ENCODE data around the gene SAMD8.
"Not testable (repeated sequence)": the region's sequence is repeated elsewhere in the genome, so short reads cannot be mapped to it uniquely, and the experiment has no call there.

The SAMD8 gene

DNA sequence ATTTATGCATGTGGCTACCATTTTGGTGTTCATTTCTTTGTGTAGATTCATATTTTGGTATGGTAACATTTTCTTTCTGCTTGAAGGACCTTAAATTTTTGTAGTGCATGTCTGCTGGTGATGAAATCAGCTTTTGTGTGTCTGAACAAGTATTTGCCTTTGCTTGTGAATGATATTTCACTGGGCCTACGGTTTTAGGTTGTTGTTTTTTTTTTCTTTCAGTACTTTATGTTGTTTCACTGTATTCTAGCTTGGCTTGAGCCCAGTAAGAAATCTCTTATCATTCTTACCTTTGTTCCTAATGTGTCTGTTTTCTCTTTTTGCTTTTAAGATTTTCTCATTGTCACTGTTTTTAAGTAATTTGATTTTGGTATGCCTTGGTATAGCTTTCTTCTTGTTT lies 31.9 kb downstream of the SAMD8 start:
- no peak for DNase-seq

DNA sequence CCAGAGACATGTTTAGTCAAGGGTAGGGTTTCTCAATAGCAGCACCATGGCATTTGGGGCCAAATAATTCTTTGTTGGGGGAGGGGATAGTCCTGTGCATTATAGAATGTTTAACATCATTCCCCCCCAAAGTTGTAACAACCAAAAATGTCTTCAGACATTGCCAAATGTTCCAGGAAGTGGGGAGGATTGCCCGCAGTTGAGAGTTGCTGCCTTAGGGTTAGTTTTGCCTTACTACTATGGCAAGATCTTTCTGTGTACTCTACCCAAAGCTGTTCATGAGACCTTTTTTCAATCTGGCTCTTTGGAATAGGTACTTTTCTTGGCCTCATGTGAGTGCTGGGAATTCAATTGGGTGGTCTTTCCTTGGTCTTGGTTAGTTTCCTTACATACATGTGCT lies 34.1 kb downstream of the SAMD8 start:
- no peak for DNase-seq

DNA sequence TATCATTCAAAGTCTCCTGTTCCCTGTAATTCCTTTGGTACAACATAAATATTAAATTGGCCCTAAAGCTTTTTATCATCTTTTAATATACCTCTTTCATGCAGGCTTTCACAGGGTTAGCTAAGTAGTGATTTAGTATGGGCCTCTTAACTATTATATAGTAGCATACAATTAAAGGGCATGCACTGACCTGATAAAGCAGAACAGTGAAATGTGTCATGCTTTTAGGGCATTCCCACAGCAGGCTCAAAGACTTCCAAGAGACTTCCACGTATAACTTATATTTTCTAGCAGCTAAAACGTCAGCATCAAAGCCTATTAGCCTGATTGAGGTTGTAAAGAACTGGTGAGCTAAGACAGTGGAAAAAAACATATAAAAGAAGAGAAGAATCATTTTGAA lies 35.3 kb downstream of the SAMD8 start:
- DNase-seq = no peak

DNA sequence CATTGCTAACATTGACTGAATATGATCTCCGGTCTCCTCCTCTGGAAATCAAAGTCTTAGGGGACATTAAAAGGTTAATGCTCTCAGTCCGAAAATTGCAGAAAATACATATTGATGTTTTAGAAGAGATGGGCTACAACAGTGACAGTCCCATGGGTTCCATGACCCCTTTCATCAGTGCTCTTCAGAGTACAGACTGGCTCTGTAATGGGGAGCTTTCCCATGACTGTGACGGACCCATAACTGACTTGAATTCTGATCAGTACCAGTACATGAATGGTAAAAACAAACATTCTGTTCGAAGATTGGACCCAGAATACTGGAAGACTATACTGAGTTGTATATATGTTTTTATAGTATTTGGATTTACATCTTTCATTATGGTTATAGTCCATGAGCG lies 39.2 kb downstream of the SAMD8 start:
- DNase-seq = no peak

DNA sequence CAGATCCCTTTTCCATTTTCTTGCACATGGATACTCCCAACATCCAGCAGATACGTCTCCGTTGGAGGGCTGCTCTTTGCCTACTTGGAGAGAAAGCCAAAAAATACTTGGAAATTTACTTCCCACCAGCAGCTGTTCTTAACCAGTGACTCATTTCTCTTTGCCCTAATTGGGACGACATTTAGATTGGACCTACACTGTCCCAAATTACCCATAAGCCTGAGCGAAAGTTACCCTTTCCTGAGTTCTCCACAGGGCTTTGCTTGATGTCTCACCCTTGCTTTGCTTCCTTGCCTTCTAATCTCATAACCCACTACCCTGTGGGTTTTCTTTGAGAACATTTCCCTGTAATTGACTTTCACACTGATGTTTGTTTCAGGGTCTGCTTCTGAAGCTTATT lies 48.1 kb downstream of the SAMD8 start:
- DNase-seq = no peak

DNA sequence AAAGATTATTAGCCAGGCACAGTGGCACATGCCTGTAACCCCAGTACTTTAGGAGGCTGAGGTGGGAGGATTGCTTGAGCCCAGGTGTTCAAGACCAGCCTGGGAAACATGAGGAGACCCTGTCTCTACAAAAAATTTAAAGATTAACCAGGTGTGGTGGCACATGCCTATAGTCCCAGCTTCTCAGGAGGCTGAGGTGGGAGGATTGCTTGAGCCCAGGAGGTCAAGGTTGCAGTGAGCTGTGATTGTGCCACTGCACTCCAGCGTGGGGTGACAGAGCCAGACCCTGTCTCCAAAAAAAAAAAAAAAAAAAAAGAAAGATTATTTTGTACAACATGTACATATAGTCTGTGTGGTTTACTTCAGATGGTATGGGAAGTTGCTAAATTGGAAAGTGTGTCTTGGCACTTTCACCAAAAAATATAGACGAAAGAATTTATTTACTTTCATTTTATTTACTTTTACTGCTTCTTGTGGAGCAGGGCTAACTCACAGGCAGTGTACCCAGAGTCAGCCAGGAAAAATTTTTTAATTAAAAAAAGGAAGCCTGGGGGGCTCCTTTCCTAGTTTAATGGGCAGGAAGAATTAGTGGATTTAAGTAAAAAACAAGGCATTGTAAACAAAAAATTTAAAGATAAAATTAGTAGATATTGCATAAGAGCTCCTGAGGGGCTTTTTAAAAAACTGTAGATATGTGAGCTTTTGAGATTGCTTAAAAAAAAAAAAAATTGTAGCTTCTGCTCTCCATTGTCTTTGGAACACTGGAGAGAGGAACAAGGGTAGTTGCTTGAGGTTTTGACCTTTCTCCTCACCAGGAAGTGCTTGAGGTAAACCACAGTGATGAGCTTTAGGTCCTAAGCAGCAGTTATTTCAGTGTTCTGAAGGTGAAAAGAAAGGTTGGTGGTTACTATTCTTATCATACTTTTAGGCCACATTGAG lies 54.5 kb downstream of the SAMD8 start:
- no peak for DNase-seq

DNA sequence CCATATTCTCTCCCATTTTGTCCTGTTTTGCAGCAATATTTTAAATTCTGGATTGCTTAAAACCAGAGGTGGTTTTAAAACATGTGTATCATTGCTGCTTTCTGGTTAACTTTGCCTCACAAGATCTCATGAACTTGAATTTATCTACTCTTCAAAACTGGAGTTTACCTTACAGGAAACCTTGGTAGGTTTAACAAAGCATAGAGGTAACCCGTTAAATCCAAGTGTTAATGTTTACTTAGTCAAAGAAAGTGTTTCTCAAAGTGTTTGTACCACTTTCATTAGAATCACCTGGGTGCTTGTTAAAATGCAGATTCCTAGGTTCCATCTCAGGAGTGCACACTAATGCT lies 55.1 kb downstream of the SAMD8 start:
- DNase-seq = no peak

DNA sequence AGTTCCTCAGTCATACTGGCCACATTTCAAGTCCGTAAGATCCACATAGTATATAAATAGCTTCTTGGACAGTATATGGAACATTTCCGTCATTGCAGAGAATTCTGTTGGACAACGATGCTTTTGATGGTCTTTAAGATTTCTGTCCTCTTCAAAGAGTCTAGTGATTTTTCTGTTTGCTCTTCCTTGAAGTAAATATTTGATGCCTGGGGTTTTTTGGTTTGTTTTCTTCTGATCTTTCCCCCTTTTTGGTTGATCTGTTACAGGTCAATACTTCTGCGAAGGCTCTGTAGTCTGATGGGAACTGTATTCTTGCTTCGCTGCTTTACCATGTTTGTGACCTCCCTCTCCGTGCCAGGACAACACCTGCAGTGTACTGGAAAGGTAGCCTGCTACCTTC lies 56.8 kb downstream of the SAMD8 start:
- DNase-seq = no peak

DNA sequence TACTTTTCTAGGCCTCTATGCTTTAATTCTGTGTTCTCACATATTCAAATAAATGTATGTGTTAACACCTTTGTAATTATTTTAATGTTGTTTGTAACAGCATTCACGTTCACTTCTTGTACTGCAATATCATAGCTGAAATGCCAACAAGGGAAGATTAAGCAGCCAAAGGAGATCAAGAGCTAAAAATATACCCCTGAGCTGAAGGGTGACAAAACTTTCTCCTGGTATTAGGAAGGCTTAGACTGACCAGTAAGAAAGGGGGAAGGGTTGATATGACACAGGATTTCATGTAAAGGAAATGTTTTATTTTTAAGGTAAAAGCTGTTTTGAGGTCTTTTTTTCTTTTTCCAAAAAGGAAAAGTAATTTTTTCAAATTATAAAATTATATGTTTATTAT lies 58.8 kb downstream of the SAMD8 start:
- DNase-seq = no peak

DNA sequence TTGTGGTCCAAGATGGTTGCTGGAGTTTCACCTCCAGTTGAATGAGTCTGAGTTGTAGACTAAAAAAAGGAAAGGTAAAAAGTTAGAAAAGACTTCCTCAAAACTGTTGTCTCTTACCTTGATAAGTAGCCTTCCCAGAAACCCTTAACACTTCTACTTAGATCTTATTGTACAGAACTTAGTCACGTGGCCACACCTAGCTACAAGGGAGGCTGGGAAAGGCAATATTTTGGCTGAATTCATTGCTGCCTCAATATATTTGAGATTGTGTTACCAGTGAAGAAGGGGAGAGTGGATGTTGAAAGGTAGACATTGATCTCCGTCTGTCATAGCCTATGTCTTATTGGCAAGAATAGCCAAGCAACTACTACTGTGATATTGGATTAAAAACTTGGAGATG lies 63.6 kb downstream of the SAMD8 start:
- DNase-seq = no peak

DNA sequence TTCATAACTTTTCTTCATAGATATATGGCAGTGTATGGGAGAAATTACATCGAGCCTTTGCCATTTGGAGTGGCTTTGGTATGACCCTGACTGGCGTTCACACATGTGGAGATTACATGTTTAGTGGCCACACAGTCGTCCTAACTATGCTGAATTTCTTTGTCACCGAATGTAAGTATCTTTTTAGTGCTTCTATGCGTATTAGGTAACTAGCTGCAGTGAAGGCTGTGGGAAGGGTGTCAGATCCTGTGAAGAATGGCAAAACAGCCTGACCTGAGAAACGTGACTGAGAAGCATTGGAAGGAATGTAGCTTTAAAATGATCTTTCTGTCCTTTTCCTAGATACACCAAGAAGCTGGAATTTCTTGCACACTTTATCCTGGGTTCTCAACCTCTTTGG lies 64.6 kb downstream of the SAMD8 start:
- DNase-seq = no peak

DNA sequence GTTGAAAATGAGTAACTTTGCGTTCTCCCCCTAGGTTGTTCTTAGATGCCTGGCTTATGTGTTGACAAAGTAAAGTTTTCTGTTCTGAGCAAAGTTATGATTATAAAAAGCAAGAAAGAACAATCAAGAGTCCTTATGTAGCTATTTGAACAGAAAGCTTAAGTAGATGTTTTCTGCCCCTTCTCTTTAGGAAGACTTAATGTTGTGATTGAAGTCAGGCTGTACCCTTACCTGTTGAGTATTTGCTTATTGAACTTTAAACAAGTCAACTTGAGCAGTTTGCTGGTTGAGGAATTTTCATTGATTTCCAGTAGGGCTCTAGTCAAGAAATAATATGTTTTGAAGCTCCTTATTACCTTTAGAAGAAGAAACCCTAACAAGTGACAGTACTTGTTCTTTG lies 65.3 kb downstream of the SAMD8 start:
- DNase-seq = no peak

DNA sequence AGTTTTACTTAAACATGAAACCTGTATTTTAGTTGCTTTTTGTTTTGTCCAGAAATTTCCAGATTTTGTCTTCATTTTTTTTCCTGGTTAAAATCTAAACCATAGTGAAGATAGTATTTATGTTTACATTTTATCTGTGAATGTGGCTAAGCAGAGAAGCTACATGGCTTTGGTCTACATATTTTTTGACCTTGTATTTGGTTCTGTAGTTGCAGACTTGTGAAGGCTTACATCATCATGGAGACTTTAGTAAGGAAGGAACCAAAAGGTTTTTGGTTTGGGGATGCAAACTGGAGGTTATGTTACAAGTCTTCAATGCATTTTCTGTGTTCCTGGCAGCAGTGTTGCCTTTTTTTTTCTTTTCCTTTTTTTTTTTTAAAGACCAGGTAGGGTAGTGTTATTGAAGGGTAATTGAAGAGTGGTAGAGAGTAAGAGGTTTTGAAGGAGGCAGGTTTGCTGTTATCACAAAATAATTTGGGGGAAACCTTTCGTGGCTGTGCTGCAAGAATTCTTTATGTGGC lies 68.3 kb downstream of the SAMD8 start:
- no peak for DNase-seq

DNA sequence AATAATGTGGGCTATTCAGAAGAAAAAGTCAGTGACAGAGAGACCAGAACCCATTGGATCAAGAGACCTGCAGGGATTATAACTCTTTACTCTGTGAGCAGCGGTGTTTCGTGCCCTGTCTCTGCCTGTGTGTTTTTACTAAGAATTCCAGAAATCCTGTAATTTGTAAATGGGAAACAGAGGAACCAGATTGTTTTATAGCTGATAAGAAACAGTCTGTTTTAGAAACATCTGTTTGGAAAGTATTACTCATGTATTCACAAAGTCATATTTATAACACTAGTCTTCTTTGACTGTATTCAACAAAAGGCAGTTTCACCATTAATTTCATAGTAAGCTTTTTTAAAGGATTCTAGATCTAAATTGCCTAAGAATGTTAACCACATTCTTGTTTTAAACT lies 69.1 kb downstream of the SAMD8 start:
- DNase-seq = no peak

DNA sequence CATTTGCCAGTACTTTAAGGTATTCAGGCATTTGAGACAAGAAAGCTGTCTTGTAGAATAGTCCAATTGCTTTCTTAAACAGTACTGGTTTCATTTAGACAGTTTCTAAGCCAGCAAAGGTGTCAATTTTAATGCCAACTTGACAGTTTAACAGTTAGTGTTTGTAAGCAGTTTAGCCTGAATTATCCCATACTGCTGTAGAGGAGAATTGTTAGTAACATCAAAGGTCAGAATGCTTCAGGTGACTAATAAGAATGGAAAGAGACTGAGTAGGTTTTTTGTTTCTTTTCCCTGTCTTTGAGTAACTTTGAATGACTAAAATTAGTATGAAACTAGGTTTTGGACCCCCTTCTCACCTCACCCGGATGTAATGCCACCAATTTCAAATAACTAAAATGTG lies 69.6 kb downstream of the SAMD8 start:
- DNase-seq = no peak

DNA sequence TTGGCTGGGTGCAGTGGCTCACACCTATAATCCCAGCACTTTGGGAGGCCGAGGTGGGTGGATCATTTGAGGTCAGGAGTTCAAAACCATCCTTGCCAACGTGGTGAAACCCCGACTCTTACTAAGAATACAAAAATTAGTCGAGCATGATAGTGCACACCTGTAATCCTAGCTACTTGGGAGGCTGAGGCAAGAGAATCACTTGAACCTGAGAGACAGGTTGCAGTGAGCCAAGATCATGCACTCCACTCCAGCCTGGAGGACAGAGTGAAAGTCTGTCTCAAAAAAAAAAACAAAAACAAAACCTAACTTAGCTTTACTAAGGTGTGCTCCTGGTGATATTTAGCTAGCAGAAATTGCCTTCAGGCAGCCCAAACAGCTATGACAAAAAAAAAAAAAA lies 74.9 kb downstream of the SAMD8 start:
- DNase-seq = no peak

DNA sequence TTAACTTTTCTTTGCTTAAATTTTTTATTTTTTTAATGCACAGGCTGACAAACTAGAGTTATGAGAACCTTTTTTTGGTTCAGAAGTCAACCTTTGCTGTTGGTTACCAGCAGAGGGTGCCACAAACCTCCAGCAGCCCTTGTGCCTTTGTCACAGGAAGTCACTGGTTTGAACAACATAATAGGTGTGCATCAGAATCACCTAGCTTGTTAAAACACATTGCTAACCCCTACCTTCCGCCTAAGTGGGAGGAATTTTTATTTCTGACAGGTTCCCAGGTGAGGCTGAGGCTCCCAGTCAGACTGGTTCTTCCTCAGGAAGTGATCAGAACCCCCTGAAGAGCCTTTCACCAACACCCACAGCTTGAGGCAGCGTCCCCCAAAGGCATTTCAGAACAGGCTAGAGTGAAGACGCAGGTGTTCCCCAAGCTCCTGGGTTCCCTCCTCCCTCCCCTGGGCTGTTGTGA lies 76.5 kb downstream of the SAMD8 start:
- DNase-seq = no peak

DNA sequence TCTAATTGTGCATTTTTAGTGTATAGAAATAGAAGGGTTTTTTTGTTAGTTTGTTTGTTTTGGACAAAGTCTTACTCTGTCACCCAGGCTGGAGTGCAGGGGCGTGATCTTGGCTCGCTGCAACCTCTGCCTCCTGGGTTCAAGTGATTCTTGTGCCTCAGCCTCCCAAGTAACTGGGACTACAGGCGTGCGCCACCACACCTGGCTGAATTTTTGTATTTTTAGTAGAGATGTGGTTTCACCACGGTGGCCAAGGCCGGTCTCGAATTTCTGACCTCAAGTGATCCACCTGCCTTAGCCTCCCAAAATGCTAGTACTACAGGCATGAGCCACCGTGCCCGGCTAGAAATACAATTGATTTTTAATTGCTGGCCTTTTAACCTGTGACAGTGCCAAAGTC lies 77.1 kb downstream of the SAMD8 start:
- DNase-seq = not testable (repeated sequence)

DNA sequence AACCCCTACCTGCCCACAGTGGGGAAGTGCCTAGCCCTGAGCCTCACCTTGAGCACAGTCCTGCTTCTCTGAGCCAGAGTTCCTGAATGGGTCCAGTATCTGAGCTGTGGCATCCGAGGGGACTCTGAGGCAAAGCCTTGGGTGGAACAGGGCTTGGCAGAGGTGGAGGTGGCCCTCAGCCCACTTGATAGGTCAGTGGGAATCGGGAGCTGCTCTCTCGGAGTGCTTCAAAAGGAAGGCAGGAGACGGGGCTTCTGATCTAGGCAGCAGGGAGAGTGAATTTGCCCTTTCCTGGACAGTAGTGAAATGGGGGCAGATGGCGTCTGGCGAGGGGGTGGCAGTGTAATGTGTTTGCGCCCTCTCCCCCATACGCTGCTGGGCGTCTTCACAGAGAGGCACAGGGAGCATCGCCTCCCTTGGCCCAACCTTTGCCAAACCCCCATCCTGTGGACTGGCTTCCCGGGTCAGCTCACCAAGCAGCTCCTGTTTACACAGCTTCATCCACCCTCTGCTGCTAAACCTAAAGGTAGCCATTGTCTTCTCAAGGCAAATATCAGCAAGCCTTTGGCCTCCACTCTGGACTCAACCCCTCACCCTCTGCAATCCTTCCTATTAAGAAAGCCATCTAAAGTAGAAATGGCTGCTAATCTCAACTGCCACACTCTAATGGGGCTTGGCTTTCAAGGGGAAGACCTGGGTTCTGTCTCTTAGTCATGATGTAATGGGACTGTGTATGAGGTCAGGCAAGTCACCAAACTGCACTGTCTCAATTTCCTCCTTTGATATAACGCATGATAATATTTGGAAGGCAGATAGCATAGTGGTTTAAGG lies 78.0 kb downstream of the SAMD8 start:
- DNase-seq = no peak

DNA sequence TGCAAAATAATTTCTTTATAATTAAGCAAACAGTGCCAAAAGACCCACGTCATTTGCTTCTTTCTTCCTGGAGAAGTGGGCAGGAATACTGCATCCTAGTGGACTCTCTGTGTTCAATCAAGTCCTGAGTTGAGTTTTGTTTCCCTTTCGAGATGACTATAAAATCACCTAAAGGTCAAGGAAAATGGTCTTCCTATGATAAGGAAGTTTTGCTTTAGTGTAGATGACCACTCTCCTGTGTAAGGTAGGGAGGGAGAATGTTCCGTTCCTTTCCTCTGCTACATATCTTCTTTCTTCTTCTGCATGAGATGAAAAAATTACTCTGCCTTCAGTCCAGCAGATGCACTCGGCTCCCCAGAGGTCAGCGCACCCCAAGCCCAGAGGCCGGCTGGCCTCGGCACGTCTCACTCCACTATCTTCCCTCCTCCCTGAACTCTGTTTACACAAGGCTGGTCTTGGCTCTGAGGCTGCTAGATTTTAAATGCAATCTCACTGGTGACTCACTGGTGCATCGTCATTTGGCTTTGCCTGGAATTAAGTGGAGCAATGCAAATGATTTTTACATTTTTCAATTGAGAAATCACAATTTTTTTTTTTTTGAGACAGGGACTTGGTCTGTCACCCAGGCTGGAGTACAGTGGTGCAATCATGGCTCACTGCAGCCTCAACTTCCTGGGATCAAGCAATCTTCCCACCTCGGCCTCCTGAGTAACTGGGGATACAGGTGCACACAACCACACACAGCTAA lies 80.5 kb downstream of the SAMD8 start:
- no peak for DNase-seq

DNA sequence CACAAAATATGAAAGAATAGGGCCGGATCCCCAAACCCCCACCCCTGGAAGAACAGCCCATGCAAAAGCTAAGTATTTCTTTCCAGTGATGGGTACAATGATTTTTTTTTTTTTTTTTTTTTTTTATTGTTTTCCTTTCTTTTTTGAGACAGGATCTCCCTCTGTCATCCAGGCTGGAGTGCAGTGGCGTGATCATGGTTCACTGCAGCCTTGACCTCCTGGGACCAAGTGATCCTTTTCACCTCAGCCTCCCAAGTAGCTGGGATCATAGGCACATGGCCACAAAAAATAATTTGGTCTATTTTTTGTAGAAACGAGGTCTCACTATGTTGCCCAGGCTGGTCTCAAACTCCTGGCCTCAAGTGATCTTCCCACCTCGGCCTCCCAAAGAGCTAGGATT lies 83.2 kb downstream of the SAMD8 start:
- DNase-seq = not testable (repeated sequence)

DNA sequence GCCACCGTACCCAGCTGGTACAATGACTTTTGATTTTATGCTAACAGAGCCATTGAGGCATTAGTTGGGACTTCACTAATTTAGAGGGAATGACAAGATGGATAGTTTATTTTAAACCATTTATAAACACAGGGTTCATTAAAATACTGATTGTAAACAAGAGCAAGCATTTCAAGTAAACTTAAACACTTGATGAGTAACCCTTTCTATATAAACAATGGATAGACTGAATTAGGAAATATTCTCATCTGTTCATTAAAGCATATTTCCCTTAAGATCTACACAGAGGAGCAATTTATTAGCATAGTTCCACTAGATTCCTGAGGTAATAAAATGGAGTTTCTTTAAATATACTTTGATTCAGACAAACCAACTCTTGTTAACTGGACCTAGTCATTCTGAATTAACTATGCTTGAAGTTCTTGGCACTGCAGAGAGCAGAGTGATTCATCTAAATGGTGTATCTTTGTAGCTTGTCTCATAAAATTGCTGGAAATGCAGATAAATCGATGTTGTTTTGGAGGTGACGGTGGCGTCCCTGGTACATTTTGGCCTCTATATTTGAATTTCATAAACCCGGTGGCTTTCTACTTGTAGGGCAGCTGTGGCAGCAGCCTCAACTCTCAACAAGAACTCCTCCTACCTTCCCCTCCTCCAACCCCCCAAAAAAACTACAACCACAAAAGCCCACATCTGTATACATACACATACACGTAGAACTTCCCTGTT lies 83.7 kb downstream of the SAMD8 start:
- DNase-seq = no peak

DNA sequence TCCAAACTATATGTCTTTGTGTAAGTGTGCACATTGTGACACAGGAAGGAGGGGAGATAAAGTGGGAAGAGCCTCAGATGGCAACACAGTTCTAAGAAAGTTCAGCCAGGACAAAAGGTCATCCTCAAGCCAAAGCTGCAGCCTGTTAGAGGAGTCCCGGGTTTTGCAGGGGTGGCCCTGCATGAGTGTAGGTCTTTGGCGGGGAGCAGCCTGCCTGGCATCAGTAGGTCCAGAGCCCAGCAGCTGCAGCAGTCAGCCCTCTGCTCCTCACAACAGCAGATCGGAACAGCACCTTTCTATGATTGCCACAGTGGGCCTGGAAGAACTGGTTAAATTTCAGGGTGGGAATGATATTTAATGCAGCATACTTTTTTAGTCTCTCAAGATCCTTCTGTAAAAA lies 85.6 kb downstream of the SAMD8 start:
- no peak for DNase-seq
